HepG2 (cell line): Measurements from ENCODE around the gene PKP4. TPM values are rescaled to one million over a fixed set of nuclear protein-coding genes. Genes with fewer than 3 reads are reported as not detected.

ENCODE experiments used
- ARNTL ChIP-seq: sonication (generic); formaldehyde crosslinking; IDR thresholded peaks from 2 replicates; pipeline ENCODE4 v1.4.0; 2020; ENCODE audit warnings: mild to moderate bottlenecking, missing genetic modification reagents
- CSRNP1 ChIP-seq: sonication (generic); formaldehyde crosslinking; IDR thresholded peaks from 2 replicates; pipeline ENCODE4 v1.8.1; 2023; ENCODE audit warnings: mild to moderate bottlenecking, missing genetic modification reagents
- DNMT1 ChIP-seq: sonication (generic); formaldehyde crosslinking; IDR thresholded peaks from 2 replicates; pipeline ENCODE4 v1.5.1; 2020; ENCODE audit warnings: mild to moderate bottlenecking, missing genetic modification reagents
- ESRRA ChIP-seq: sonication (generic); formaldehyde crosslinking; IDR thresholded peaks from 2 replicates; pipeline ENCODE4 v1.5.1; 2020; ENCODE audit warnings: mild to moderate bottlenecking, low read depth, missing genetic modification reagents
- FOXM1 ChIP-seq: sonication (generic); formaldehyde crosslinking; IDR thresholded peaks from 2 replicates; pipeline ENCODE4 v1.5.0; 2020; ENCODE audit warnings: missing genetic modification reagents
- GATAD1 ChIP-seq: IDR thresholded peaks from 2 replicates; pipeline ENCODE4 v1.6.1; 2016; ENCODE audit warnings: missing genetic modification reagents, missing compliant biosample characterization
- JUNB ChIP-seq: sonication (generic); formaldehyde crosslinking; IDR thresholded peaks from 2 replicates; pipeline ENCODE4 v1.8.0; 2022; ENCODE audit warnings: missing genetic modification reagents, mild to moderate bottlenecking, borderline replicate concordance
- MLLT10 ChIP-seq: sonication (generic); formaldehyde crosslinking; IDR thresholded peaks from 2 replicates; pipeline ENCODE4 v1.4.0; 2020; ENCODE audit warnings: missing genetic modification reagents
- NR1H2 ChIP-seq: sonication (generic); formaldehyde crosslinking; IDR thresholded peaks from 2 replicates; pipeline ENCODE4 v1.8.1; 2022; ENCODE audit warnings: low read depth, missing genetic modification reagents, borderline replicate concordance
- ONECUT2 ChIP-seq: sonication (generic); formaldehyde crosslinking; IDR thresholded peaks from 2 replicates; pipeline ENCODE4 v1.4.0; 2020; ENCODE audit warnings: missing genetic modification reagents
- SIX1 ChIP-seq: sonication (generic); formaldehyde crosslinking; IDR thresholded peaks from 2 replicates; pipeline ENCODE4 v1.4.0; 2020; ENCODE audit warnings: missing genetic modification reagents, borderline replicate concordance
- SMAD1 ChIP-seq: sonication (generic); formaldehyde crosslinking; IDR thresholded peaks from 2 replicates; pipeline ENCODE4 v1.4.0; 2020; ENCODE audit warnings: missing genetic modification reagents, low read depth, mild to moderate bottlenecking, borderline replicate concordance
- TBX3 ChIP-seq: fragments of 450-650 bp; IDR thresholded peaks from 2 replicates; pipeline ENCODE4 v1.6.1; 2017; ENCODE audit warnings: antibody characterized with exemption, mild to moderate bottlenecking, inconsistent platforms, borderline replicate concordance
- YY1 ChIP-seq: IDR thresholded peaks from 2 replicates; pipeline ENCODE4 v1.6.1; 2011; ENCODE audit warnings: low read length, low read depth, moderate library complexity, mild to moderate bottlenecking; ENCODE audit not compliant: insufficient read depth, insufficient replicate concordance
- ZNF260 ChIP-seq: sonication (generic); formaldehyde crosslinking; IDR thresholded peaks from 2 replicates; pipeline ENCODE4 v1.4.0; 2020; ENCODE audit warnings: missing genetic modification reagents, low read depth, mild to moderate bottlenecking, borderline replicate concordance
- ZNF34 ChIP-seq: sonication (generic); formaldehyde crosslinking; IDR thresholded peaks from 2 replicates; pipeline ENCODE4 v1.4.0; 2020; ENCODE audit warnings: mild to moderate bottlenecking, missing genetic modification reagents, borderline replicate concordance
- ZNF354B ChIP-seq: sonication (generic); formaldehyde crosslinking; IDR thresholded peaks from 2 replicates; pipeline ENCODE4 v1.8.0; 2022; ENCODE audit warnings: mild to moderate bottlenecking, missing genetic modification reagents
- ZNF431 ChIP-seq: sonication (generic); formaldehyde crosslinking; IDR thresholded peaks from 2 replicates; pipeline ENCODE4 v1.9.0; 2022; ENCODE audit warnings: missing genetic modification reagents, low read depth, mild to moderate bottlenecking, borderline replicate concordance
- ZNF781 ChIP-seq: sonication (generic); formaldehyde crosslinking; IDR thresholded peaks from 2 replicates; pipeline ENCODE4 v1.5.1; 2020; ENCODE audit warnings: borderline replicate concordance, mild to moderate bottlenecking, missing genetic modification reagents; ENCODE audit errors: not compliant biosample characterization
- polyA plus RNA-seq, 8 experiments: library from polyadenylated mRNA; depleted of rRNA in 3 of 8; stranded (reverse) in 7 of 8; unstranded in 1 of 8; fragments of >200 nt; fragmentation: Illumina TruSeq in 4 of 8; extraction: Trizol in 4 of 8; gene quantifications; 2 replicates each; pipeline versions ENCODE4 v1.2.1 to v1.2.3, GENCODE V29; 2011 to 2016; ENCODE audit warnings: low read depth in 4 of 8, missing spikeins in 1 of 8, mixed read lengths in 1 of 8; ENCODE audit not compliant: insufficient read depth in 1 of 8
- total RNA-seq, 5 experiments: library from RNA; depleted of rRNA; stranded (reverse); fragments of >200 nt; fragmentation: Illumina TruSeq; extraction: Trizol; gene quantifications; 2 replicates each; pipeline ENCODE4 v1.2.3, GENCODE V29; 2016; ENCODE audit warnings: low read depth in 1 of 5
- TF ChIP-seq, protein P1 (sequence below): sonication (generic); formaldehyde crosslinking; IDR thresholded peaks from 2 replicates; pipeline ENCODE4 v1.5.1; 2020; ENCODE audit warnings: missing genetic modification reagents, mild to moderate bottlenecking, borderline replicate concordance
- TF ChIP-seq, protein P2 (sequence below): sonication (generic); formaldehyde crosslinking; IDR thresholded peaks from 2 replicates; pipeline ENCODE4 v1.4.0; 2020; ENCODE audit warnings: mild to moderate bottlenecking, missing genetic modification reagents

The PKP4 gene
- total and polyA plus RNA-seq, 2 of the 13 experiments (the other 11 are each of a cell fraction or from before 2014, with no cell fraction given) = 80.9 to 90.5 TPM

- 0 out of 2 replicates have a peak, but pooled peaks have one; percentile 12 for TF ChIP-seq TBX3
- no peak for TF ChIP-seq ESRRA
- TF ChIP-seq ONECUT2 (CRISPR knock-in tag) = no peak
- no peak for TF ChIP-seq ARNTL (CRISPR knock-in tag)
- no peak for TF ChIP-seq ZNF260 (CRISPR knock-in tag)
- TF ChIP-seq, protein P1, sequence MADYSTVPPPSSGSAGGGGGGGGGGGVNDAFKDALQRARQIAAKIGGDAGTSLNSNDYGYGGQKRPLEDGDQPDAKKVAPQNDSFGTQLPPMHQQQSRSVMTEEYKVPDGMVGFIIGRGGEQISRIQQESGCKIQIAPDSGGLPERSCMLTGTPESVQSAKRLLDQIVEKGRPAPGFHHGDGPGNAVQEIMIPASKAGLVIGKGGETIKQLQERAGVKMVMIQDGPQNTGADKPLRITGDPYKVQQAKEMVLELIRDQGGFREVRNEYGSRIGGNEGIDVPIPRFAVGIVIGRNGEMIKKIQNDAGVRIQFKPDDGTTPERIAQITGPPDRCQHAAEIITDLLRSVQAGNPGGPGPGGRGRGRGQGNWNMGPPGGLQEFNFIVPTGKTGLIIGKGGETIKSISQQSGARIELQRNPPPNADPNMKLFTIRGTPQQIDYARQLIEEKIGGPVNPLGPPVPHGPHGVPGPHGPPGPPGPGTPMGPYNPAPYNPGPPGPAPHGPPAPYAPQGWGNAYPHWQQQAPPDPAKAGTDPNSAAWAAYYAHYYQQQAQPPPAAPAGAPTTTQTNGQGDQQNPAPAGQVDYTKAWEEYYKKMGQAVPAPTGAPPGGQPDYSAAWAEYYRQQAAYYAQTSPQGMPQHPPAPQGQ (CRISPR knock-in tag) = no peak
- no peak for TF ChIP-seq JUNB (CRISPR knock-in tag)
- TF ChIP-seq CSRNP1 (CRISPR knock-in tag) = no peak
- TF ChIP-seq, protein P2, sequence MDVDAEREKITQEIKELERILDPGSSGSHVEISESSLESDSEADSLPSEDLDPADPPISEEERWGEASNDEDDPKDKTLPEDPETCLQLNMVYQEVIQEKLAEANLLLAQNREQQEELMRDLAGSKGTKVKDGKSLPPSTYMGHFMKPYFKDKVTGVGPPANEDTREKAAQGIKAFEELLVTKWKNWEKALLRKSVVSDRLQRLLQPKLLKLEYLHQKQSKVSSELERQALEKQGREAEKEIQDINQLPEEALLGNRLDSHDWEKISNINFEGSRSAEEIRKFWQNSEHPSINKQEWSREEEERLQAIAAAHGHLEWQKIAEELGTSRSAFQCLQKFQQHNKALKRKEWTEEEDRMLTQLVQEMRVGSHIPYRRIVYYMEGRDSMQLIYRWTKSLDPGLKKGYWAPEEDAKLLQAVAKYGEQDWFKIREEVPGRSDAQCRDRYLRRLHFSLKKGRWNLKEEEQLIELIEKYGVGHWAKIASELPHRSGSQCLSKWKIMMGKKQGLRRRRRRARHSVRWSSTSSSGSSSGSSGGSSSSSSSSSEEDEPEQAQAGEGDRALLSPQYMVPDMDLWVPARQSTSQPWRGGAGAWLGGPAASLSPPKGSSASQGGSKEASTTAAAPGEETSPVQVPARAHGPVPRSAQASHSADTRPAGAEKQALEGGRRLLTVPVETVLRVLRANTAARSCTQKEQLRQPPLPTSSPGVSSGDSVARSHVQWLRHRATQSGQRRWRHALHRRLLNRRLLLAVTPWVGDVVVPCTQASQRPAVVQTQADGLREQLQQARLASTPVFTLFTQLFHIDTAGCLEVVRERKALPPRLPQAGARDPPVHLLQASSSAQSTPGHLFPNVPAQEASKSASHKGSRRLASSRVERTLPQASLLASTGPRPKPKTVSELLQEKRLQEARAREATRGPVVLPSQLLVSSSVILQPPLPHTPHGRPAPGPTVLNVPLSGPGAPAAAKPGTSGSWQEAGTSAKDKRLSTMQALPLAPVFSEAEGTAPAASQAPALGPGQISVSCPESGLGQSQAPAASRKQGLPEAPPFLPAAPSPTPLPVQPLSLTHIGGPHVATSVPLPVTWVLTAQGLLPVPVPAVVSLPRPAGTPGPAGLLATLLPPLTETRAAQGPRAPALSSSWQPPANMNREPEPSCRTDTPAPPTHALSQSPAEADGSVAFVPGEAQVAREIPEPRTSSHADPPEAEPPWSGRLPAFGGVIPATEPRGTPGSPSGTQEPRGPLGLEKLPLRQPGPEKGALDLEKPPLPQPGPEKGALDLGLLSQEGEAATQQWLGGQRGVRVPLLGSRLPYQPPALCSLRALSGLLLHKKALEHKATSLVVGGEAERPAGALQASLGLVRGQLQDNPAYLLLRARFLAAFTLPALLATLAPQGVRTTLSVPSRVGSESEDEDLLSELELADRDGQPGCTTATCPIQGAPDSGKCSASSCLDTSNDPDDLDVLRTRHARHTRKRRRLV (CRISPR knock-in tag) = no peak
- TF ChIP-seq SIX1 (CRISPR knock-in tag) = no peak
- TF ChIP-seq ZNF34 (CRISPR knock-in tag) = no peak
- TF ChIP-seq MLLT10 (CRISPR knock-in tag) = no peak
- no peak for TF ChIP-seq ZNF781 (CRISPR knock-in tag)
- TF ChIP-seq ZNF431 (CRISPR knock-in tag) = no peak
- TF ChIP-seq GATAD1 (CRISPR knock-in tag) = peak; percentile 43; the same call in 1 of the 2 replicates
- no peak for TF ChIP-seq NR1H2 (CRISPR knock-in tag)
- no peak for TF ChIP-seq FOXM1 (CRISPR knock-in tag)
- TF ChIP-seq SMAD1 (CRISPR knock-in tag) = no peak
- TF ChIP-seq ZNF354B (CRISPR knock-in tag) = no peak
- TF ChIP-seq DNMT1 = no peak
- TF ChIP-seq YY1 = no peak
Observed at GRCh38 chr2:158723921-158724802, 267.4 kb downstream of the PKP4 start (continued).
